KG1 (cell line): Measurements from ENCODE around the gene BASP1.
"Not testable (repeated sequence)": the region's sequence is repeated elsewhere in the genome, so short reads cannot be mapped to it uniquely, and the experiment has no call there.

Experiments
- DNase-seq: peaks from one replicate; lab custom pipeline; 2025; lab: John Stamatoyannopoulos, UW

BASP1 gene

GRCh38 chr5:17256171-17256570 lies 38.7 kb downstream of the BASP1 start:
- DNase-seq = no peak

DNA sequence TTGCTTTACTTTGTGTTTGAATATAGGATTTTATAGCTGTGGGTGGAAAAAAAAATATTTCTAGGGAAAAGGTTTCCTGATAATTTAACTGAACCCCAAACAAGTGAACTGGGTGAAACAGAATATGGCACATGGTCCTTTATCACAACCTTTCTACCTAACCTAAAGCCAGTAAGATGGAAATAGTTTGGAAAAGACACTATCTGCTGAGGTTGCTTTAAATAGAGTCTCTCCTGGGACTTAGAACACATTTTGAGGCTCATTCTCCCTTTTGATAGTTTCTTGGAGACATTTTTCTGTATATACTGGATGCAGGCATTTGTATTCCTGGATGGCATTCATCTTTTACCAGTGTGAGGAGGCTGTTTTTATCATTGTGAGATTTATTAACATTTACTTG lies 39.4 kb downstream of the BASP1 start:
- DNase-seq = no peak

DNA sequence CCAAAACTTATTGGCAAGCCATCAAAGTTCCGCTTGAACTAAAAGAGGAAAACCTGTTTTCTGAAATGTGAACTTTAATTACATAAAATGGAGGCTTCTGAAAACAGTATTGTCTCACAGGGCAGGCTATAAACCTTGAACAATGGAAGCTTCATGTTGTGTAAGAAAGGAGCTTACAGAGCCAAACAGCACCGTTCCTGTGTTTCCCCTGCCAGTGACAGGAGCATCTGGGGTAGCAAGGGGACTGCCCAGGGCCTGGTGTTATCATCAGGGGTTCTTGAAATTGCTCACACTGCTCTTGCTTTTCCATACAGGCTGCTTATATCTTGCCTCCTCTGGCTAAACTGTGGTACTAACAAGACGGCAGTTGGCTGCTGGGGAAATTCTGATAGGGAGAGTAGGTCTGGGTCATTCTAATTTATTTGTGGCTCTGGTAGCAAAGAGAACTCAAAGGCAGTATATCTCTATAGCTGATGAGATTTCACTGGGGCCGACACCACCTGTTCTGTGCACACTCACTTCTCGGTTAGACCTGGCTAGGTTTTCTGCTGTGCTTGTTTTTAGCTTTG lies 40.4 kb downstream of the BASP1 start:
- DNase-seq = no peak

GRCh38 chr5:17258431-17258830 lies 41.0 kb downstream of the BASP1 start:
- no peak for DNase-seq

DNA sequence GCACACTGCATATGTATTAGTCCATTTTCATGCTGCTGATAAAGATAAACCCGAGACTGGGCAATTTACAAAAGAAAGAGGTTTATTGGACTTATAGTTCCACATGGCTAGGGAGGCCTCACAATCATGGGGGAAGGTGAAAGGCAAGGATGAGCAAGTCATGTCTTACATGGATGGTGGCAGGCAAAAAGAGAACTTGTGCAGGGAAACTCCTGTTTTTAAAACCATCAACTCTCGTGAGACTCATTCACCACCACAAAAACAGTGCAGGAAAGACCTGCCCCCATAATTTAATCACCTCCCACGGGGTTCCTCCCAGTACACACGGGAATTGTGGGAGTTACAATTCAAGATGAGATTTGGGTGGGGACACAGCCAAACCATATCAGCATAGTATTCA lies 41.6 kb downstream of the BASP1 start:
- DNase-seq = not testable (repeated sequence)

DNA sequence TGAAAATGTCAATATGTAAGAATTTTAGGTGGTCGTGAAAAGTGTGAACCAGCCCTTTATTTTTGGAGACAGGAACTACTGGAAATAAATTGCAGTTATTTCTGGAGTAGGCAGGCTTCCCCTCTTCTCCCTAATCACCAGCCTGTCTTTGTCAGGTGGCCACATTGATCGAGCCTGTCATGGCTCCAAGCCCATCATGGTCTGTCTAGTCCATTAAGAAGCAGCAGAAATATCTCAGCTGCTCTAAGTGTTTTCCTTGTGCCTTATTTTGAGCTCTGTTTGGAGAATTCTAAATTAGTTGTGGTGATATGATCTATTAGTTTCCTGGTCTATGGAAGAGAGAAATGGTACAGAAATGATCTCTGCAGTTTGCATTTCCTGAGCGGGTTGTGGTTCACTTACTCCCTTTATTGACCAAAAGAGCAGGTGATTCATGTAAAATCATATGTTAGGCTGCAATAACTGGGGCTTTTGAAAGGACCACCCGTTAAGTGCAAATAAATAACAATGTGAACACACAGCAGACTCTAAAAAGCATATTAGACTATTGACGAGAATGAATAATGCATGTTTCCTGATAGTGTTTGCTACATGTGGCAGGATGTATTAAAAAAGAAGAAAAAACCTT lies 42.3 kb downstream of the BASP1 start:
- no peak for DNase-seq

DNA sequence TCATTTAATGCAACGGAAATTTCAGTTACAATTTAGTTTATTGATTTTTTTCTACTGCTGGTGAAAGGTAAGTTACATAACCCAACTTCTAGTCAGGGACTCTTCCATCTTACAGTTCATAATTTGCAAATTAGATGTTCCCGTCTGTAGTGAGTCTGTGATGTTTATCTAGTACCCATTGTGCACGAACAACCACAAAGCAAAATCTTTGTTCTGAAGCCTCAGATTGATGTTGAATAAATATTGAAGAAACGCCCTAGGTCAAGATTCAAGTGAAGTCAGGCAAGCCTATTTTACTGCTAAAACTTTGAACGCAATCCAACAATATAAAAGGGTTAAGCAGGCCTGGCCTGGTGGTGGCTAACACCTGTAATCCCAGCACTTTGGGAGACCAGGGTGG lies 43.1 kb downstream of the BASP1 start:
- no peak for DNase-seq

GRCh38 chr5:17261075-17261474 lies 43.6 kb downstream of the BASP1 start:
- DNase-seq = no peak

DNA sequence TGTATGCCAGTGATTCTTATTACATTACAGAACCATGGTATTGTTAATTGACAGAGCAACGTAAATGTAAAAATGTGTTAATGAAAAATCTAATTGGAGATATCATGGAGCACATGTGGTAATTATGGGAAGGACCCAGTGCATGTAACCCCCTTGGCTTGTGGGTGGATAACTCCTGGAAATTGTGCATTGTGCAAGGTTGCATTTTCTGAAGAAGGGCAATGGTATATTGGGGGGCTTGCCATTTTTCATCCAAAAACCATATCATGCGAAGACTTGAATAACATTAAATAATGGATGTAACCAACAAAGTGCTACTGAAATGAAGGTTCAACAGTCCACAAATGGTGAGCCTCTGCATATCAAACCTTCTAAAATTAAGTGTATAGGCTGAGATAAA lies 47.6 kb downstream of the BASP1 start:
- DNase-seq = no peak

DNA sequence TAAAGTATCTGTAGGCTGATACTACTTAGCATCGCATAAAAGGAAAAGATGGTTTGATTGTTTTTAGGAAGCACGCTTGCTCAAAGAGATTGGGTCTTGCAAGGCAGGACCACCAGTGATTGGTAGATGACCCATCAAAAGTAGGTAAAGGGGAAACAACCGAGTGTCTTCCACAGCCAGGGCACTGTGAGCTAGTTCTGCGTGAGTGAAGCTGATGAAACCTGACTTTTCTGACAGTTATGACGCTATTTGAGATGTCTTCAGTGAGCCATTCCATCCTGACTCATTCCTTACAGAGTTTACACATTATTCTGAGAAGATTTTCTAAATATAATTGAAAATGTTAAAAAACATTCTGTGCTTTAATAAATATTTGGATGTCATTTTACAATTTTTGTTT lies 49.7 kb downstream of the BASP1 start:
- DNase-seq = no peak

GRCh38 chr5:17269201-17269600 lies 51.8 kb downstream of the BASP1 start:
- no peak for DNase-seq

GRCh38 chr5:17272111-17272510 lies 54.7 kb downstream of the BASP1 start:
- DNase-seq = no peak

- DNase-seq = no peak
These were observed 58.1 kb downstream of the BASP1 start for GRCh38 chr5:17275289-17276158.

DNA sequence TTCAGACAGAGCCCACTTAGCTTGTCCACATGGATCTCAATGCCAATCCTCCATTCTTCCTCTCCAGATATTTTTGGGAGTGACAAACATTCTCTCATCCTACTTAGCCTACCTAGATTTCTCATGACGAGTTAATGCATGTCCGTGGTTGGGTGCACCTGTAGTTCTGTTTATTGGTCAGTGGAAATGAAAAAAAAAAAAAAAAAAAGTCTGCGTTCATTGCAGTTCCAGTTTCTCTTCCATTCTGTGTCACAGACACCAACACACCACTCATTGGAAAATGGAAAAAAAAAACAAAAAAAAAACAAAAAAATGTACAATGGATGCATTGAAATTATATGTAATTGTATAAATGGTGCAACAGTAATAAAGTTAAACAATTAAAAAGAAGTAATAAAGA lies 59.0 kb downstream of the BASP1 start:
- DNase-seq = no peak

GRCh38 chr5:17277907-17278306 lies 60.5 kb downstream of the BASP1 start:
- no peak for DNase-seq

DNA sequence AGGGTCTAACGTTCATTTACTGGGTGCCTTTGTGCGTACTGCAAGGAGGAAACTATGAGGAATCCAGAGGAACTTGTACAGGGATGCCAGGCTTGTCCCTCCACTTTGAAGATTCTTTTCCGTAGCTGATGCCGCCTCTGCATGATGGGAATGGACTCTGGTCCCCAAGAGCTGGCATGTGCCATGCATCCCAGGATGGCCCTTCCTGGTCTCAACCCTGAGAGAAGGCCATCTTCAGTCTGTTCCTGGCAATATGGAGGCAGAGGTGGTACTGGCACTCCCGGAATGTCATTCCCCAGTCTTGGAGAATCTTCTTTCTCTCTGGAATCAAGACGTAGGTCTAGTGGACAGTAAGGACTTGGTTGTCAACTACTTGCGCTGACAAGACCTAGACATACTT lies 61.5 kb downstream of the BASP1 start:
- no peak for DNase-seq

DNA sequence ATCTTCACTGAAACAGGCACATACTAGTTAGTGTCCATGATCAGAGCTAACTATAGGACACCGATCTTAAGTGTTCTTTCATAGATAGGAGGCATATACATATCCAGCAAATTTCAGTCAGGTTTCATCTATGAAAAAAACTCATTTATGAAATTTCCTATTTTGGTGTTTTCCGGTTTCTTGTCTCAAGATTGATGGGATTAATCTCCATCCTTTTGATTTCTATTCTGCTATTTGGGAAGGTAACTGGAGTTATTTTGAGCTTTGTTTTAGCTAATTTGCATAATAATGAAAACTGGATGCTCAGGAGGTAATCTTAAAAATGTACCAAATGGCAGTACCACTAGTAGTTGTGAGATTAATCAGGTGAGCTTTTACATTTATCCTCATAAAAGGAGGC lies 62.1 kb downstream of the BASP1 start:
- DNase-seq = no peak

GRCh38 chr5:17282283-17283120 lies 65.1 kb downstream of the BASP1 start:
- DNase-seq = no peak

- DNase-seq = no peak
These were observed 65.6 kb downstream of the BASP1 start for GRCh38 chr5:17283121-17283415.

- no peak for DNase-seq
These were observed 70.2 kb downstream of the BASP1 start for GRCh38 chr5:17287501-17288155.

DNA sequence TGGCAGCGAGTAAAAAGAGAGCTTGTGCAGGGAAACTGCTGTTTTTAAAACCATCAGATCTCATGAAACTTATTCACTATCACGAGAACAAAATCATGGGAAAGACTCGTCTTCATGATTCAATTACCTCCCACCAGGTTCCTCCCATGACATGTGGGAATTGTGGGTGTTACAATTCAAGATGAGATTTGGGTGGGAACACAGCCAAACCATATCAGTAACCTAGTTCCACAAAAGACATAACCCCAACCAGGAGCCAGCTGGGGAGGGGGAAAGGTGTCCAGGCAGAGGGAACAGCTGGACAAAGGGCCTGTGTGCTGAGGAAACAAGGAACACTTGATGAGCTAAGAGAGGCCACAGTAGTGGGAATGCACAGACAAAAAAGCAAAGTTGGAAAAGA lies 71.1 kb downstream of the BASP1 start:
- DNase-seq = no peak
